CD14-positive monocyte (primary cell): ENCODE results near the gene ADAMTSL1. TPM values are rescaled to one million over a fixed set of nuclear protein-coding genes. Genes with fewer than 3 reads are reported as not detected.

Source experiments
- DNase-seq, 3 donors: peaks; one replicate each; pipeline ENCODE4 v3.0.0-alpha.2; 2011 to 2022
- H2AFZ ChIP-seq: 2 replicates; pipeline ENCODE4 v1.6.0; 2012; ENCODE audit warnings: mild to moderate bottlenecking, low read depth, low read length, inconsistent platforms; ENCODE audit not compliant: insufficient read depth, poor library complexity, severe bottlenecking
- H3K27ac ChIP-seq, 2 donors: 1 replicate in 1 of 2; 2 replicates in 1 of 2; pipeline ENCODE4 v1.5.1; 2012 to 2013; ENCODE audit warnings: low read length in 2 of 2, control low read depth in 1 of 2, inconsistent platforms in 1 of 2, low read depth in 1 of 2, mild to moderate bottlenecking in 1 of 2
- H3K27me3 ChIP-seq, 2 donors: one replicate each; pipeline versions ENCODE4 v1.6.0 to v1.6.1; 2011 to 2013; ENCODE audit warnings: low read length in 2 of 2; ENCODE audit not compliant: control insufficient read depth in 2 of 2, insufficient read depth in 2 of 2
- H3K36me3 ChIP-seq, 2 donors: replicated peaks in 1 of 2; 1 replicate in 1 of 2; 2 replicates in 1 of 2; pipeline versions ENCODE4 v1.5.1 to v1.6.1; 2012 to 2013; ENCODE audit warnings: low read length in 2 of 2, control low read depth in 1 of 2, inconsistent platforms in 1 of 2, mild to moderate bottlenecking in 1 of 2; ENCODE audit not compliant: insufficient read depth in 2 of 2, control insufficient read depth in 1 of 2
- H3K4me1 ChIP-seq, 2 donors: 1 replicate in 1 of 2; 2 replicates in 1 of 2; pipeline versions ENCODE4 v1.5.1 to v1.6.1; 2012 to 2013; ENCODE audit warnings: low read length in 2 of 2, control low read depth in 1 of 2, inconsistent platforms in 1 of 2, mild to moderate bottlenecking in 1 of 2, moderate library complexity in 1 of 2; ENCODE audit not compliant: insufficient read depth in 2 of 2, control insufficient read depth in 1 of 2
- H3K4me2 ChIP-seq: replicated peaks from 2 replicates; pipeline ENCODE3; 2012; ENCODE audit warnings: low read length, moderate library complexity, mild to moderate bottlenecking; ENCODE audit not compliant: poor library complexity, severe bottlenecking; ENCODE audit errors: extremely low read depth
- H3K4me3 ChIP-seq, 3 experiments: fragments of 200-600 bp in 1 of 3; sonication (generic) in 1 of 3; replicated peaks in 1 of 3; 1 replicate in 2 of 3; 2 replicates in 1 of 3; pipeline ENCODE4 v1.5.1; 2011 to 2013; ENCODE audit warnings: low read length in 3 of 3, mild to moderate bottlenecking in 3 of 3, control low read depth in 2 of 3, low read depth in 2 of 3, inconsistent platforms in 1 of 3, moderate library complexity in 1 of 3
- H3K79me2 ChIP-seq: 2 replicates; pipeline ENCODE4 v1.6.0; 2012; ENCODE audit warnings: mild to moderate bottlenecking, control low read depth, inconsistent platforms, low read length, moderate library complexity; ENCODE audit not compliant: insufficient read depth
- H3K9ac ChIP-seq: 2 replicates; pipeline ENCODE4 v1.6.0; 2017; ENCODE audit warnings: low read length, mild to moderate bottlenecking; ENCODE audit not compliant: insufficient read depth, poor library complexity, severe bottlenecking
- H3K9me3 ChIP-seq, 2 donors: replicated peaks in 1 of 2; 1 replicate in 1 of 2; 2 replicates in 1 of 2; pipeline versions ENCODE4 v1.5.1 to v1.6.1; 2012 to 2013; ENCODE audit warnings: low read length in 2 of 2, control low read depth in 1 of 2; ENCODE audit not compliant: control insufficient read depth in 1 of 2, insufficient read depth in 1 of 2
- H4K20me1 ChIP-seq: 2 replicates; pipeline ENCODE4 v1.6.0; 2012; ENCODE audit warnings: mild to moderate bottlenecking, low read length, control low read depth, moderate library complexity; ENCODE audit not compliant: insufficient read depth
- H3K27ac Mint-ChIP-seq, 7 donors: one replicate each; pipeline ENCODE4 v1.8.0; 2020; ENCODE audit warnings: mild to moderate bottlenecking in 7 of 7, mixed read lengths in 7 of 7, moderate library complexity in 6 of 7, inconsistent platforms in 2 of 7
- H3K27me3 Mint-ChIP-seq, 3 donors: one replicate each; pipeline ENCODE4 v1.8.0; 2021 to 2022; ENCODE audit warnings: low read depth in 3 of 3, mild to moderate bottlenecking in 3 of 3, mixed read lengths in 3 of 3, moderate library complexity in 3 of 3, inconsistent platforms in 1 of 3
- H3K36me3 Mint-ChIP-seq, 2 donors: one replicate each; pipeline ENCODE4 v1.8.0; 2020; ENCODE audit warnings: mixed read lengths in 2 of 2, inconsistent platforms in 1 of 2, mild to moderate bottlenecking in 1 of 2
- H3K4me1 Mint-ChIP-seq: one replicate; pipeline ENCODE4 v1.8.0; 2020; ENCODE audit warnings: mild to moderate bottlenecking, mixed read lengths
- H3K4me3 Mint-ChIP-seq, 2 donors: one replicate each; pipeline ENCODE4 v1.8.0; 2020; ENCODE audit warnings: mild to moderate bottlenecking in 2 of 2, mixed read lengths in 2 of 2, moderate library complexity in 1 of 2
- H3K9me3 Mint-ChIP-seq, 7 donors: one replicate each; pipeline ENCODE4 v1.8.0; 2020 to 2022; ENCODE audit warnings: mixed read lengths in 7 of 7, mild to moderate bottlenecking in 6 of 7, moderate library complexity in 6 of 7, inconsistent platforms in 2 of 7
- WGBS: methylation state at CpG from one replicate; pipeline ENCODE4 v1.1.5; 2013; ENCODE audit warnings: missing lambda C conversion rate; ENCODE audit not compliant: insufficient coverage; 5-methylcytosine and 5-hydroxymethylcytosine counted together
- intact Hi-C, 2 donors: fragments of 100-400 bp; cut with micrococcal nuclease; formaldehyde crosslinking; loops; one replicate each; pipeline versions ENCODE4 v1.15.0 to v1.15.1; 2023
- polyA plus RNA-seq, 3 donors: library from polyadenylated mRNA; depleted of rRNA in 1 of 3; unstranded in 2 of 3; stranded (reverse) in 1 of 3; fragments of 300-500 nt in 2 of 3; fragments of >200 nt in 1 of 3; fragmentation: Illumina TruSeq in 2 of 3; gene quantifications; 1 replicate in 2 of 3; 2 replicates in 1 of 3; pipeline ENCODE4 v1.2.3, GENCODE V29; 2012 to 2021
- TF ChIP-seq, protein P1 (sequence below): fragments of 200-600 bp; IDR thresholded peaks from one replicate; pipeline ENCODE4 v1.8.0; 2022; ENCODE audit warnings: antibody characterized with exemption, mild to moderate bottlenecking

ADAMTSL1 gene
- polyA plus RNA-seq, 3 donors = not detected

GRCh38 chr9:18707061-18707461 lies 233.1 kb downstream of the ADAMTSL1 start:
- Mint-ChIP-seq H3K27me3 (peaks cover 0 to 2% (median 1%) of the 10 kb centered on the region in 3 donors), H3K9me3 (peaks cover 2 to 7% (median 3%) of the 10 kb centered on the region in 7 donors), H3K27ac (no peak overlapping the region), H3K36me3 (no peaks in the 10 kb centered on the region), H3K4me3 (no peak overlapping the region), H3K4me1 (no peaks in the 10 kb centered on the region)
- H3K4me3 ChIP-seq = no peak overlapping the region
- no peak overlapping the region for H3K4me2 ChIP-seq
- no peaks in the 10 kb centered on the region for H3K27me3 ChIP-seq
- H2AFZ ChIP-seq = no peak overlapping the region
- no peaks in the 10 kb centered on the region for H3K9me3 ChIP-seq
- no peaks in the 10 kb centered on the region for H3K36me3 ChIP-seq
- no peaks in the 10 kb centered on the region for H3K4me1 ChIP-seq
- 90% methylated on average over 4 of the region's 5 CpGs for WGBS
- H3K9ac ChIP-seq = no peak overlapping the region
- TF ChIP-seq, protein P1, sequence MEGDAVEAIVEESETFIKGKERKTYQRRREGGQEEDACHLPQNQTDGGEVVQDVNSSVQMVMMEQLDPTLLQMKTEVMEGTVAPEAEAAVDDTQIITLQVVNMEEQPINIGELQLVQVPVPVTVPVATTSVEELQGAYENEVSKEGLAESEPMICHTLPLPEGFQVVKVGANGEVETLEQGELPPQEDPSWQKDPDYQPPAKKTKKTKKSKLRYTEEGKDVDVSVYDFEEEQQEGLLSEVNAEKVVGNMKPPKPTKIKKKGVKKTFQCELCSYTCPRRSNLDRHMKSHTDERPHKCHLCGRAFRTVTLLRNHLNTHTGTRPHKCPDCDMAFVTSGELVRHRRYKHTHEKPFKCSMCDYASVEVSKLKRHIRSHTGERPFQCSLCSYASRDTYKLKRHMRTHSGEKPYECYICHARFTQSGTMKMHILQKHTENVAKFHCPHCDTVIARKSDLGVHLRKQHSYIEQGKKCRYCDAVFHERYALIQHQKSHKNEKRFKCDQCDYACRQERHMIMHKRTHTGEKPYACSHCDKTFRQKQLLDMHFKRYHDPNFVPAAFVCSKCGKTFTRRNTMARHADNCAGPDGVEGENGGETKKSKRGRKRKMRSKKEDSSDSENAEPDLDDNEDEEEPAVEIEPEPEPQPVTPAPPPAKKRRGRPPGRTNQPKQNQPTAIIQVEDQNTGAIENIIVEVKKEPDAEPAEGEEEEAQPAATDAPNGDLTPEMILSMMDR = no peak
- DNase-seq = no peak
- no peaks in the 10 kb centered on the region for H3K79me2 ChIP-seq
- no peaks in the 10 kb centered on the region for H4K20me1 ChIP-seq
- intact Hi-C loops = no loop called here
- no peak overlapping the region for H3K27ac ChIP-seq

- Mint-ChIP-seq H3K27ac (no peak overlapping the region), H3K27me3 (peaks cover 0 to 2% (median 1%) of the 10 kb centered on the region in 3 donors), H3K4me3 (no peak overlapping the region), H3K4me1 (no peaks in the 10 kb centered on the region), H3K36me3 (no peaks in the 10 kb centered on the region), H3K9me3 (peaks cover 2 to 7% (median 3%) of the 10 kb centered on the region in 7 donors)
- Histone ChIP-seq H3K4me1 (no peaks in the 10 kb centered on the region), H3K4me2 (no peak overlapping the region), H4K20me1 (no peaks in the 10 kb centered on the region), H3K9ac (no peak overlapping the region), H3K27me3 (no peaks in the 10 kb centered on the region), H3K36me3 (no peaks in the 10 kb centered on the region), H2AFZ (no peak overlapping the region), H3K9me3 (no peaks in the 10 kb centered on the region), H3K4me3 (no peak overlapping the region), H3K27ac (no peak overlapping the region), H3K79me2 (no peaks in the 10 kb centered on the region)
- intact Hi-C loops = no loop called here
- DNase-seq = no peak
- 100% methylated on average over 2 of the region's 8 CpGs for WGBS
- TF ChIP-seq, protein P1 = no peak
Measured at GRCh38 chr9:18707489-18708205, 233.7 kb downstream of the ADAMTSL1 start.
